ENCODE results near the gene CCDC83.

The CCDC83 gene

DNA sequence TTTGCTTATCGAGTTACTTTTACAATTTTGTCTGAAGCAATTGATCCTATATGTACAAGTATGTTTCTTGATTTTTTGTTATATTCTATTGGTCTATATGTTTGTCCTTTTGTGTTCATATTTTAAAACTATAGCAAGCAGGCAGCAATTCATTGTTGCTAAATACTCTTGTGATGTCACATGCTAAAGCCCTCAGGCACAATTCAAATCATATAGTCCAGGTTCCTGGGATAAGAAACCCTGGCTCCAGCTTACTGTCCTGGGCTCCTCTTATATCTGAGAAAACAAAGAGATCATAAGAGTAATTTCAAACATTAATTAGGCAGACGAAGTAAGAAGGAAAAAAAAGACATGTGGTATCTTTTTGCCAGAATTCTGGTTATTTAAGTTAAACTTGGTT, 6.6 kb upstream of the CCDC83 start:
- TF ChIP-seq, protein P1, sequence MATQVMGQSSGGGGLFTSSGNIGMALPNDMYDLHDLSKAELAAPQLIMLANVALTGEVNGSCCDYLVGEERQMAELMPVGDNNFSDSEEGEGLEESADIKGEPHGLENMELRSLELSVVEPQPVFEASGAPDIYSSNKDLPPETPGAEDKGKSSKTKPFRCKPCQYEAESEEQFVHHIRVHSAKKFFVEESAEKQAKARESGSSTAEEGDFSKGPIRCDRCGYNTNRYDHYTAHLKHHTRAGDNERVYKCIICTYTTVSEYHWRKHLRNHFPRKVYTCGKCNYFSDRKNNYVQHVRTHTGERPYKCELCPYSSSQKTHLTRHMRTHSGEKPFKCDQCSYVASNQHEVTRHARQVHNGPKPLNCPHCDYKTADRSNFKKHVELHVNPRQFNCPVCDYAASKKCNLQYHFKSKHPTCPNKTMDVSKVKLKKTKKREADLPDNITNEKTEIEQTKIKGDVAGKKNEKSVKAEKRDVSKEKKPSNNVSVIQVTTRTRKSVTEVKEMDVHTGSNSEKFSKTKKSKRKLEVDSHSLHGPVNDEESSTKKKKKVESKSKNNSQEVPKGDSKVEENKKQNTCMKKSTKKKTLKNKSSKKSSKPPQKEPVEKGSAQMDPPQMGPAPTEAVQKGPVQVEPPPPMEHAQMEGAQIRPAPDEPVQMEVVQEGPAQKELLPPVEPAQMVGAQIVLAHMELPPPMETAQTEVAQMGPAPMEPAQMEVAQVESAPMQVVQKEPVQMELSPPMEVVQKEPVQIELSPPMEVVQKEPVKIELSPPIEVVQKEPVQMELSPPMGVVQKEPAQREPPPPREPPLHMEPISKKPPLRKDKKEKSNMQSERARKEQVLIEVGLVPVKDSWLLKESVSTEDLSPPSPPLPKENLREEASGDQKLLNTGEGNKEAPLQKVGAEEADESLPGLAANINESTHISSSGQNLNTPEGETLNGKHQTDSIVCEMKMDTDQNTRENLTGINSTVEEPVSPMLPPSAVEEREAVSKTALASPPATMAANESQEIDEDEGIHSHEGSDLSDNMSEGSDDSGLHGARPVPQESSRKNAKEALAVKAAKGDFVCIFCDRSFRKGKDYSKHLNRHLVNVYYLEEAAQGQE (IDR thresholded peaks at IDR 0.05; ENCODE audit: insufficient read depth in 1 of 2, low read depth in 2 of 2, low read length in 2 of 2) = no peak
- TF ChIP-seq SIN3A (IDR thresholded peaks at IDR 0.05; ENCODE audit: borderline replicate concordance, insufficient read depth, low read length) (no peak), POLR2AphosphoS5 (IDR thresholded peaks at IDR 0.05; ENCODE audit: low read depth, low read length) (no peak), TAF1 (IDR thresholded peaks at IDR 0.05; ENCODE audit: borderline replicate concordance, insufficient read depth, low read length) (no peak), FOXP2 (optimal IDR thresholded peaks at IDR 0.05; ENCODE audit: borderline replicate concordance, extremely low read depth, extremely low read length, insufficient read depth) (no peak)

DNA sequence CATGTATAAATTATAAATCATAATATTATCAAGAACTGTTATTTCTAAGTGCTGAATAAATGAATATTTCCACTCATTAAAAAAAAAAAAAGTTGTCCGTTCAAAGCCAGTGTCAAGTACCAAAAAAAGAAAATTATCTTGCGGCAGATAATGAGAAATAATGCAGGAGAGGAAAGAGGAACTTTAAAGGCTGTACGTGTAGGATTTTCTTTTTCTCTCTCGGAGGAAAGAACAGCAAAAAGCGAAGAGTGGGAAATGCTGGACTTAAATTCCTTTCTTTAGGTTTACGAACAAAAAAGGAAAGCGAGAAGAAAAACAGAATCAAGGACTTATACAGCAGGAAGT, 999 bp upstream of the CCDC83 start:
- TF ChIP-seq TAF1 (IDR thresholded peaks at IDR 0.05; ENCODE audit: borderline replicate concordance, insufficient read depth, low read length) (no peak), FOXP2 (optimal IDR thresholded peaks at IDR 0.05; ENCODE audit: borderline replicate concordance, extremely low read depth, extremely low read length, insufficient read depth) (no peak), SIN3A (IDR thresholded peaks at IDR 0.05; ENCODE audit: borderline replicate concordance, insufficient read depth, low read length) (no peak), POLR2AphosphoS5 (IDR thresholded peaks at IDR 0.05; ENCODE audit: low read depth, low read length) (no peak)
- TF ChIP-seq, protein P1 (IDR thresholded peaks at IDR 0.05; ENCODE audit: insufficient read depth in 1 of 2, low read depth in 2 of 2, low read length in 2 of 2) = no peak

DNA sequence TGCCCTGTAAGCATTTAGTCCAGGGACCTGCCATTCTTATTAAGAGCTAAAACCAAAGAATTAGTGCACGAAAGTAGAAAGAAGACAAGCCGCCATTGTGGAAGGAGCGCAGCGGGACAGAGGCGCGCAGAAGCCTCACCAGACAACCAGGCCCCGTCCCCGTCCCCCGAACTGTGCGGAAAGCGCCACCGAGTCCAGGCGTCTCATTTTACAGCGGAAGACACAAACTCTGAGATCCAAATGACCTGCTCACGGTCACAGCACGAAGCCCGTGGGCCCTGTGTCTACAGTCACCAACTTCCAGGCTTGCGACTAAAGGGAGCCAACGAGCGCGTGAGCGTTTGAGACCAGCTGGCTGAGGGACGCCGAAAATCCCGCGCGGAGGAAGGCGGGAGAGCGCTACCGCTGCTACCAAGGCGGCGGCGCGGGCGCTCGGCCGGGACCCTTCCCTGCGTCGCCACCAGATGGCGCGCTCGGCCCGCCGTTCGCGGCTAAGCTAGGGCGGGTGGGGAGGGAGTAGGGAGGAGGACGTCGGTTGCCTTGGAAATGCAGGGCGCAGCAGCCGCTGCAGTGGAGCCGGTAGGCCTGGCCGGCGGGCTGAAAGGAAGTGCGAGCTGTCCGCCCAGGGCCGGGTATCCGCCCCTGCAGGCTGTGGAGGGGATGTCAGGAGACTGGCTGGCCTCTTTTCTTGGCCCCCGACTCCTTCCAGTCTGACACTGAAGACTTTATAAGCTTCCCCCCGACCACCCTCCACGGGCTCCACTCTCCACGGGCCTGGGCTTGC, 434 bp upstream of the CCDC83 start:
- TF ChIP-seq, protein P1 (IDR thresholded peaks at IDR 0.05; ENCODE audit: insufficient read depth in 1 of 2, low read depth in 2 of 2, low read length in 2 of 2) = no peak; a peak in 1 of 4 replicates
- peak; percentile 75 for TF ChIP-seq POLR2AphosphoS5 (IDR thresholded peaks at IDR 0.05; ENCODE audit: low read depth, low read length)
- TF ChIP-seq FOXP2 (optimal IDR thresholded peaks at IDR 0.05; ENCODE audit: borderline replicate concordance, extremely low read depth, extremely low read length, insufficient read depth) = peak; percentile 70

DNA sequence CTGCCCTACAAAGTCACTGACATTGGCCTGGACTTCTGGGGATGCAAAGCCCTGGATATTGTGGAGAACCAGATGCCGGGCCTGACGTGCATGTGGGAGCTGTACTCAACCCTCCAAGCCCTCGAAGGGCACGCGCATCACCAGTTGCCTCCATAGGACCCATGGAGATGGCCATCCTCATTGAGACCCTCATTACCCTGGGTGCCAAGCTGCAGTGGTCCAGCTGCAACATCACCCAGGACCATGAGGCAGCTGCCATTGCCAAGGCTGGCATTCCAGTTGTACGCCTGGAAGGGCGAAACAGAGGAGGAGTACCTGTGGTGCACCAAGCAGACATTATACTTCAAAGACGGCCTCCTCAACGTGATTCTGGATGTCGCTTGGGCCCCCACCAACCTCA, 1.9 kb downstream of the CCDC83 start:
- no peak for TF ChIP-seq SIN3A (IDR thresholded peaks at IDR 0.05; ENCODE audit: borderline replicate concordance, insufficient read depth, low read length)
- TF ChIP-seq, protein P1 (IDR thresholded peaks at IDR 0.05; ENCODE audit: insufficient read depth in 1 of 2, low read depth in 2 of 2, low read length in 2 of 2) = no peak
- no peak for TF ChIP-seq POLR2AphosphoS5 (IDR thresholded peaks at IDR 0.05; ENCODE audit: low read depth, low read length)
- TF ChIP-seq TAF1 (IDR thresholded peaks at IDR 0.05; ENCODE audit: borderline replicate concordance, insufficient read depth, low read length) = no peak
- no peak for TF ChIP-seq FOXP2 (optimal IDR thresholded peaks at IDR 0.05; ENCODE audit: borderline replicate concordance, extremely low read depth, extremely low read length, insufficient read depth)
